BJ (cell line): ENCODE results near the gene CD226. TPM values are rescaled to one million over a fixed set of nuclear protein-coding genes. Genes with fewer than 3 reads are reported as not detected.
"Not testable (repeated sequence)": the region's sequence is repeated elsewhere in the genome, so short reads cannot be mapped to it uniquely, and the experiment has no call there.

Experiments
- CTCF ChIA-PET: fragments of 350-600 bp; formaldehyde crosslinking; extraction: SDS; loops from one replicate; lab custom pipeline; 2021; ENCODE audit warnings: antibody characterized with exemption, inconsistent platforms; lab: Yijun Ruan, JAX
- POLR2A ChIA-PET: fragments of 300-600 bp; sonication (Branson Sonifier 250); formaldehyde crosslinking; extraction: SDS; loops from one replicate; lab custom pipeline; 2021; ENCODE audit warnings: antibody characterized with exemption; lab: Charles Lee
- DNase-seq: peaks from one replicate; pipeline ENCODE4 v3.0.0-alpha.2; 2011; ENCODE audit warnings: low read depth
- H3K27me3 ChIP-seq: 2 replicates; pipeline ENCODE4 v1.6.0; 2011; ENCODE audit warnings: low read length; ENCODE audit not compliant: control insufficient read depth, insufficient read depth
- H3K36me3 ChIP-seq: 2 replicates; pipeline ENCODE4 v1.5.1; 2011; ENCODE audit warnings: low read length; ENCODE audit not compliant: control insufficient read depth, insufficient read depth
- H3K4me3 ChIP-seq: 2 replicates; pipeline ENCODE4 v1.5.1; 2011; ENCODE audit warnings: low read depth, mild to moderate bottlenecking, control low read depth, low read length
- CTCF ChIP-seq: IDR thresholded peaks from 2 replicates; pipeline ENCODE4 v1.5.1; 2011; ENCODE audit warnings: low read depth, mild to moderate bottlenecking, control low read depth, inconsistent platforms, low read length, moderate library complexity; ENCODE audit not compliant: insufficient read depth
- polyA plus RNA-seq: library from polyadenylated mRNA; depleted of rRNA; stranded (reverse); fragments of >200 nt; gene quantifications from 2 replicates; pipeline ENCODE4 v1.2.3, GENCODE V29; 2011

The CD226 gene
- polyA plus RNA-seq, 1 experiment = 0.13 TPM

DNA sequence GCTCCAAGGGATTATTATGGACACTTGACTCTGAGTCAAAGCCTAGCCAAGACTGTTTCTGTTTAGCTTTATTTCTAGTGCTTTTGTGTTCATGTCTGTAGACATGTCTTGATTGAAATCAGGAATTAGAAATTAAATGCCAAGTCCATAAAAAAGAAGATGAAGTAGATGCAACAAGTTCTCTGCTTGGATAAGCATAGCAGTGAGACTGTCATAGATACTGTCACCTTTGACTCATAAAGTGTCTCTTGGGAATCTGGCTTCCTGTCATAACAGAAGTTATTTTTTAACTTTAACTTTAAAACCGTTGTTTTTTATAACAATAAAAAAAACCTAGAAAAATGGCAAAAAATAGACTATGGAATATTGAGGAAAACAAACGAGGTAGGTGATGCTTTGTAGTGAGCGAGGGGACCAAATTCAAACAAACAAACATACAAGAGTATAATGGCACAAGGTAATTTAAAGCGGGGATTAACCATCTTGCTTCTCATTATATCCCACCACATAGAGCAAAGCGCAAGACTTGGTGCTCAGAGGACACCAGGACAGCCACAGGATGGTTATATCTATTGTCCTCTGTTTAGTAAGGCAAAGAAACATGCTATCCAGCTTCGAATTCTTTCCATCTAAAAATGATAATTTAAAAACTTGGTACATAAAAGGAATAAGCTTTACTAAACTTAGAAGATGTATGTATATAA is 64.6 kb downstream of the CD226 start:
- DNase-seq = no peak
- POLR2A ChIA-PET = no interaction called here
- Histone ChIP-seq H3K4me3 (no peak overlapping the region), H3K36me3 (no peaks in the 10 kb centered on the region), H3K27me3 (no peaks in the 10 kb centered on the region)
- no peak for TF ChIP-seq CTCF
- CTCF ChIA-PET = no interaction called here

DNA sequence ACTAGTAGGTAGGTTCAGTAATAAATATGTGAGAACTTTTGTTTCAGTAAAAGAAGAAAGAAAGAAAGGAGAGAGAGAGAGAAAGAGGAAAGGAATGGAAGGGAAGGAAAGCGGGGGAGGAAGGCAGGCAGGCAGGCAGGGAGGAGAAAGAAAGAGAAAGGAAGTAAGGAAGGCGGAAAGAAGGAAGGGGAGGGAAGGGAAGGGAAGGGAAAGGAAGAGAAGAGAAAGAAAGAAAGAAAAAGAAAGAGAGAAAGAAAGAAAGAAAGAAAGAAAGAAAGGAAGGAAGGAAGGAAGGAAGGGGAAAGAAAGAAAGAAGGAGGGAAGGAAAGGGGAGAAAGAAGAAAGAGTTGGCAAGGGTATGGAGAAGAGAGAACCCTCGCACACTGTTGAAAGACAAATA is 67.6 kb downstream of the CD226 start:
- Histone ChIP-seq H3K4me3 (no peak overlapping the region), H3K27me3 (no peaks in the 10 kb centered on the region), H3K36me3 (no peaks in the 10 kb centered on the region)
- ChIA-PET CTCF (no interaction called here), POLR2A (interaction anchor here (0.5 kb wide), 1 partner anchor 146 kb away, joined by 3 read pairs; no protein-coding TSS in a partner anchor)
- DNase-seq = no peak
- no peak for TF ChIP-seq CTCF

DNA sequence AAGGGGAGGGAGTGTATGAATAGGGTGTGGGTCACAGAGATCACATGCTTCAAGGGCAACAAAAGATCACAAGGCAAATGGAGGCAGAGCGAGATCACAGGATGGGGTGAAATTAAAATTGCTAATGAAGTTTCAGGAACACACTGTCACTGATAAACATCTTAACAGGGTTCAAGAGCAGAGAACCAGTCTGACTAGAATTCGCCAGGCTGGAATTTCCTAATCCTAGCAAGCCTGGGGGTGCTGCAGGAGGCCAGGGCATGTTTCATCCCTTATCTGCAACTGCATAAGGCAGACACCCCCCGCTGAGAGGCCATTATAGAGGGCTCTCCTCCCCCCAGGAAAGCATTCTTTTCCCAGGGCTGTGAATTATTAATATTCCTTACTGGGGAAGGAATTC is 68.6 kb downstream of the CD226 start:
- H3K4me3 ChIP-seq, POLR2A ChIA-PET, H3K27me3 ChIP-seq, H3K36me3 ChIP-seq, CTCF ChIA-PET, DNase-seq: not testable (repeated sequence)

DNA sequence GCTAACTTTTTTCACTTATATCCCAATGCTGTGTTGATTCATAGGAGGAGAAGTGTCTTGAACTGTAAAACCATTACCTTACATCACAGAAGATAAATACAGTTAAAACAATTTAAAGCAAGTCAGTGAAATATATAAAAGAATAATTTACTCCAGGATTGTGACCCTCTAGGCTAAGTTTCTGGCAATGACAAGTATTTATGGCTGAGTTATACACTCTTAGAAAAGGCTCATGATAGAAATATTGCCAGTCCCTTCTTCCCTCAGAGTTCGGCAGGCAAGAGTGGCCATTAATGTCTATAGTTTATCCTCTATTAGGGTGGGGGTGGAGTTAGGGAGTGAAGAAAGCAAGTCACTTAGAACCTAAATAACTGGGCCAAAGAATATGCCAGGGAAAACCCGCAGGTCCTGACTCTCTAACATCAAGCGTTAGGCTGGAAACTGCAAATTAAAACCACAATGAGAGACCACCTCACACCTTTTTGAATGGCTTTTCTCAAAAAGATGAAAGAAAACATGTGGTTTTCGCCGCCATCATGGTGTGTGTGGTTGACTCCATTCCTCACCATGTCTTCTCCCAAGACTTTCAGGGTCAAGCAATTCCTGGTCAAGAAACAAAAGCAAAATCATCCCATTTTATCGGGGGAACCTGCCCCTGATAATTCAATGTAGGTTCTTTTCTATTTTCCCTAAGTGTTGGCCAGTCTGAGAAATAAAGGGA is 69.3 kb downstream of the CD226 start:
- no peak overlapping the region for H3K4me3 ChIP-seq
- CTCF ChIA-PET = no interaction called here

DNA sequence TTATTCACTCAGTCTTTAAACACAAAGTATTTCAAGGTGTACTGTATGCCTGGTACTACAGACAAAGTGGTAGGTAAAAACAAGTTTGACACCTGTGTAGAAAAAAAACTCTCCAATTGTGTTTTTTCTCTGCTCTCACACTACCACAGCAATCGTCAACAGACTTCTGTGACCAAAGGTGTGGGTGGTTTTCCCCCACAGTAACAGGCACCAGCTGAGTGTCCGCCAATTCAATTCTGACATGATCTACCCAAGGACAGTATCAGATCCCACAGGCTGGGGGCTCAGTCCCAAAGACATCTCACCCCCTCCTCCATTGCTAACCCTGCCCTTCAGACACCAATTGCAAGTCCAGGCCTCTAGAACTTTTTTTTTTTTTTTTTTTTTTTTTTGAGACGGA is 71.2 kb downstream of the CD226 start:
- Histone ChIP-seq H3K36me3 (no peaks in the 10 kb centered on the region), H3K4me3 (no peak overlapping the region), H3K27me3 (no peaks in the 10 kb centered on the region)
- ChIA-PET POLR2A (no interaction called here), CTCF (no interaction called here)
- DNase-seq = no peak
- no peak for TF ChIP-seq CTCF

More for the DNA sequence above, 69.3 kb downstream of the CD226 start:
- POLR2A ChIA-PET = no interaction called here
- H3K27me3 ChIP-seq = no peaks in the 10 kb centered on the region
- no peak for DNase-seq
- no peaks in the 10 kb centered on the region for H3K36me3 ChIP-seq
- TF ChIP-seq CTCF = no peak
